ENCODE data around the gene PDE7B.

PDE7B gene

GRCh38 chr6:136178749-136179148 lies 327.2 kb downstream of the PDE7B start:
- no peak for TF ChIP-seq CTCF (IDR thresholded peaks at IDR 0.05; ENCODE audit: insufficient read depth, low read length, poor library complexity, severe bottlenecking)
- Histone ChIP-seq H3K4me3 (replicated peaks; ENCODE audit: low read depth, low read length) (no peak overlapping the region), H3K36me3 (ENCODE audit: control insufficient read depth, insufficient read depth, low read length) (no peaks in the 10 kb centered on the region), H3K27me3 (replicated peaks; ENCODE audit: control insufficient read depth, insufficient read depth, low read length) (no peaks in the 10 kb centered on the region)
- DNase-seq (ENCODE audit: extremely low read depth, insufficient read length): no peak

GRCh38 chr6:136180704-136181511 lies 329.4 kb downstream of the PDE7B start:
- H3K36me3 ChIP-seq (ENCODE audit: control insufficient read depth, insufficient read depth, low read length): no peaks in the 10 kb centered on the region
- no peak for TF ChIP-seq CTCF (IDR thresholded peaks at IDR 0.05; ENCODE audit: insufficient read depth, low read length, poor library complexity, severe bottlenecking)
- no peak for DNase-seq (ENCODE audit: extremely low read depth, insufficient read length)

GRCh38 chr6:136181512-136181833 lies 330.0 kb downstream of the PDE7B start:
- TF ChIP-seq CTCF (IDR thresholded peaks at IDR 0.05; ENCODE audit: insufficient read depth, low read length, poor library complexity, severe bottlenecking): no peak
- Histone ChIP-seq H3K36me3 (ENCODE audit: control insufficient read depth, insufficient read depth, low read length) (no peaks in the 10 kb centered on the region), H3K27me3 (replicated peaks; ENCODE audit: control insufficient read depth, insufficient read depth, low read length) (no peaks in the 10 kb centered on the region), H3K4me3 (replicated peaks; ENCODE audit: low read depth, low read length) (no peak overlapping the region)
- DNase-seq (ENCODE audit: extremely low read depth, insufficient read length): no peak

More at GRCh38 chr6:136180704-136181511, 329.4 kb downstream of the PDE7B start:
- Histone ChIP-seq H3K27me3 (replicated peaks; ENCODE audit: control insufficient read depth, insufficient read depth, low read length) (no peaks in the 10 kb centered on the region), H3K4me3 (replicated peaks; ENCODE audit: low read depth, low read length) (no peak overlapping the region)

- DNase-seq (ENCODE audit: extremely low read depth, insufficient read length): no peak
- no peak overlapping the region for H3K4me3 ChIP-seq (replicated peaks; ENCODE audit: low read depth, low read length)
- TF ChIP-seq CTCF (IDR thresholded peaks at IDR 0.05; ENCODE audit: insufficient read depth, low read length, poor library complexity, severe bottlenecking): no peak
- no peaks in the 10 kb centered on the region for H3K27me3 ChIP-seq (replicated peaks; ENCODE audit: control insufficient read depth, insufficient read depth, low read length)
- no peaks in the 10 kb centered on the region for H3K36me3 ChIP-seq (ENCODE audit: control insufficient read depth, insufficient read depth, low read length)
These were observed 330.4 kb downstream of the PDE7B start for GRCh38 chr6:136181861-136182260.

GRCh38 chr6:136184738-136185137 lies 333.2 kb downstream of the PDE7B start:
- H3K27me3 ChIP-seq (replicated peaks; ENCODE audit: control insufficient read depth, insufficient read depth, low read length): no peaks in the 10 kb centered on the region
- no peak for DNase-seq (ENCODE audit: extremely low read depth, insufficient read length)
- no peaks in the 10 kb centered on the region for H3K36me3 ChIP-seq (ENCODE audit: control insufficient read depth, insufficient read depth, low read length)
- no peak for TF ChIP-seq CTCF (IDR thresholded peaks at IDR 0.05; ENCODE audit: insufficient read depth, low read length, poor library complexity, severe bottlenecking)
- H3K4me3 ChIP-seq (replicated peaks; ENCODE audit: low read depth, low read length): no peak overlapping the region

Data from GM06990 (cell line).